Measurements from ENCODE around the gene PIP5K1A. TPM values are rescaled to one million over a fixed set of nuclear protein-coding genes. Genes with fewer than 3 reads are reported as not detected.

The PIP5K1A gene
- total and polyA plus RNA-seq, 9 of the 15 experiments (the other 6 are each of a cell fraction or from before 2014, with no cell fraction given): 1.9 to 42.4 (median 18.8) TPM

DNA sequence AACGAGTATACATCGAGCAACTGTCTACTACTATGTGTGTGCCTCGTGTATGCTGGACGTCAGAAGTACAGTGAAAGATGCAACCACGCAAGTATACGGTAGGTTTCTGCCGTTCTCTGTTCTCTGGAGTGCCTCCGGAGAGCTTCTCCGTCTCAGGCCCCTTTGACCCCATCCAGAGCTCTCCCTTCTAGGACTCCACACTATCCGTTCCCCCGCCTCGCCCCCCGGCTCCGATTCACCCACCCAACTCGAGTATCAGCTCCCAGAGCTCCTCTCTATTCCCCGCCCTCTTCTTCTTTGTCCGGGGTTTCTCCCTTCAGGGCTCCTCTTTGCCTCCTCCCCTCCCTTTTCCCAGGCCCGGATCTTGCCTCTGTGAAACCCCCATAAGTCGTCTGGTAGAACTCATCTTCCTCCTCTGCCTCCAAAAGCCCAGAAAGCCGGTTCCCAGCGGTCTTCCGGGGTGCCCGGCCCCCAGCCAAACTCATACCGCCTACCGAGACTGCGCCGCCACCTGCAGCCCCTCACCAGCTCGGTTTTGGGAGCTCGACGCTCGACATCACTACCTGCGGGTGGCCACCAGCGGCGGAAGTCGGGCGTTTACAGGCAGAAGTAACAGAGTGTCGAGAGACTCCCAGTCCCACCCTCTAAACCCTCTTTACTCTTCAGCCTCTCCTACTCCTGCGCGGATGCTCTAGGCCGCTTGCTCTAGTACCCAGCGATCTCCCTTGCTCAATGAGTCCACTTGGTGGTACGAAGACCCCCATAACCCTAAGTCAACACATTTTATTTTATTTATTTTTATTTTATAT is 8.5 kb upstream of the PIP5K1A start, which contains the start of gene VPS72 (continued):
- TF ChIP-seq, protein P1, sequence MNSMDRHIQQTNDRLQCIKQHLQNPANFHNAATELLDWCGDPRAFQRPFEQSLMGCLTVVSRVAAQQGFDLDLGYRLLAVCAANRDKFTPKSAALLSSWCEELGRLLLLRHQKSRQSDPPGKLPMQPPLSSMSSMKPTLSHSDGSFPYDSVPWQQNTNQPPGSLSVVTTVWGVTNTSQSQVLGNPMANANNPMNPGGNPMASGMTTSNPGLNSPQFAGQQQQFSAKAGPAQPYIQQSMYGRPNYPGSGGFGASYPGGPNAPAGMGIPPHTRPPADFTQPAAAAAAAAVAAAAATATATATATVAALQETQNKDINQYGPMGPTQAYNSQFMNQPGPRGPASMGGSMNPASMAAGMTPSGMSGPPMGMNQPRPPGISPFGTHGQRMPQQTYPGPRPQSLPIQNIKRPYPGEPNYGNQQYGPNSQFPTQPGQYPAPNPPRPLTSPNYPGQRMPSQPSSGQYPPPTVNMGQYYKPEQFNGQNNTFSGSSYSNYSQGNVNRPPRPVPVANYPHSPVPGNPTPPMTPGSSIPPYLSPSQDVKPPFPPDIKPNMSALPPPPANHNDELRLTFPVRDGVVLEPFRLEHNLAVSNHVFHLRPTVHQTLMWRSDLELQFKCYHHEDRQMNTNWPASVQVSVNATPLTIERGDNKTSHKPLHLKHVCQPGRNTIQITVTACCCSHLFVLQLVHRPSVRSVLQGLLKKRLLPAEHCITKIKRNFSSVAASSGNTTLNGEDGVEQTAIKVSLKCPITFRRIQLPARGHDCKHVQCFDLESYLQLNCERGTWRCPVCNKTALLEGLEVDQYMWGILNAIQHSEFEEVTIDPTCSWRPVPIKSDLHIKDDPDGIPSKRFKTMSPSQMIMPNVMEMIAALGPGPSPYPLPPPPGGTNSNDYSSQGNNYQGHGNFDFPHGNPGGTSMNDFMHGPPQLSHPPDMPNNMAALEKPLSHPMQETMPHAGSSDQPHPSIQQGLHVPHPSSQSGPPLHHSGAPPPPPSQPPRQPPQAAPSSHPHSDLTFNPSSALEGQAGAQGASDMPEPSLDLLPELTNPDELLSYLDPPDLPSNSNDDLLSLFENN (IDR thresholded peaks at IDR 0.05; ENCODE audit: low read depth in 2 of 2, low read length in 2 of 2): peak; percentile 44 to 98; a peak in 3 of 4 replicates
- TF ChIP-seq CEBPB (tag; IDR thresholded peaks at IDR 0.05): no peak
- no peak for TF ChIP-seq NR1H2 (CRISPR knock-in tag; IDR thresholded peaks at IDR 0.05)
- no peak for TF ChIP-seq FOXP1 (CRISPR knock-in tag; IDR thresholded peaks at IDR 0.05)
- TF ChIP-seq ZNF644 (tag; IDR thresholded peaks at IDR 0.05; ENCODE audit: low read depth): no peak
- TF ChIP-seq, protein P2, sequence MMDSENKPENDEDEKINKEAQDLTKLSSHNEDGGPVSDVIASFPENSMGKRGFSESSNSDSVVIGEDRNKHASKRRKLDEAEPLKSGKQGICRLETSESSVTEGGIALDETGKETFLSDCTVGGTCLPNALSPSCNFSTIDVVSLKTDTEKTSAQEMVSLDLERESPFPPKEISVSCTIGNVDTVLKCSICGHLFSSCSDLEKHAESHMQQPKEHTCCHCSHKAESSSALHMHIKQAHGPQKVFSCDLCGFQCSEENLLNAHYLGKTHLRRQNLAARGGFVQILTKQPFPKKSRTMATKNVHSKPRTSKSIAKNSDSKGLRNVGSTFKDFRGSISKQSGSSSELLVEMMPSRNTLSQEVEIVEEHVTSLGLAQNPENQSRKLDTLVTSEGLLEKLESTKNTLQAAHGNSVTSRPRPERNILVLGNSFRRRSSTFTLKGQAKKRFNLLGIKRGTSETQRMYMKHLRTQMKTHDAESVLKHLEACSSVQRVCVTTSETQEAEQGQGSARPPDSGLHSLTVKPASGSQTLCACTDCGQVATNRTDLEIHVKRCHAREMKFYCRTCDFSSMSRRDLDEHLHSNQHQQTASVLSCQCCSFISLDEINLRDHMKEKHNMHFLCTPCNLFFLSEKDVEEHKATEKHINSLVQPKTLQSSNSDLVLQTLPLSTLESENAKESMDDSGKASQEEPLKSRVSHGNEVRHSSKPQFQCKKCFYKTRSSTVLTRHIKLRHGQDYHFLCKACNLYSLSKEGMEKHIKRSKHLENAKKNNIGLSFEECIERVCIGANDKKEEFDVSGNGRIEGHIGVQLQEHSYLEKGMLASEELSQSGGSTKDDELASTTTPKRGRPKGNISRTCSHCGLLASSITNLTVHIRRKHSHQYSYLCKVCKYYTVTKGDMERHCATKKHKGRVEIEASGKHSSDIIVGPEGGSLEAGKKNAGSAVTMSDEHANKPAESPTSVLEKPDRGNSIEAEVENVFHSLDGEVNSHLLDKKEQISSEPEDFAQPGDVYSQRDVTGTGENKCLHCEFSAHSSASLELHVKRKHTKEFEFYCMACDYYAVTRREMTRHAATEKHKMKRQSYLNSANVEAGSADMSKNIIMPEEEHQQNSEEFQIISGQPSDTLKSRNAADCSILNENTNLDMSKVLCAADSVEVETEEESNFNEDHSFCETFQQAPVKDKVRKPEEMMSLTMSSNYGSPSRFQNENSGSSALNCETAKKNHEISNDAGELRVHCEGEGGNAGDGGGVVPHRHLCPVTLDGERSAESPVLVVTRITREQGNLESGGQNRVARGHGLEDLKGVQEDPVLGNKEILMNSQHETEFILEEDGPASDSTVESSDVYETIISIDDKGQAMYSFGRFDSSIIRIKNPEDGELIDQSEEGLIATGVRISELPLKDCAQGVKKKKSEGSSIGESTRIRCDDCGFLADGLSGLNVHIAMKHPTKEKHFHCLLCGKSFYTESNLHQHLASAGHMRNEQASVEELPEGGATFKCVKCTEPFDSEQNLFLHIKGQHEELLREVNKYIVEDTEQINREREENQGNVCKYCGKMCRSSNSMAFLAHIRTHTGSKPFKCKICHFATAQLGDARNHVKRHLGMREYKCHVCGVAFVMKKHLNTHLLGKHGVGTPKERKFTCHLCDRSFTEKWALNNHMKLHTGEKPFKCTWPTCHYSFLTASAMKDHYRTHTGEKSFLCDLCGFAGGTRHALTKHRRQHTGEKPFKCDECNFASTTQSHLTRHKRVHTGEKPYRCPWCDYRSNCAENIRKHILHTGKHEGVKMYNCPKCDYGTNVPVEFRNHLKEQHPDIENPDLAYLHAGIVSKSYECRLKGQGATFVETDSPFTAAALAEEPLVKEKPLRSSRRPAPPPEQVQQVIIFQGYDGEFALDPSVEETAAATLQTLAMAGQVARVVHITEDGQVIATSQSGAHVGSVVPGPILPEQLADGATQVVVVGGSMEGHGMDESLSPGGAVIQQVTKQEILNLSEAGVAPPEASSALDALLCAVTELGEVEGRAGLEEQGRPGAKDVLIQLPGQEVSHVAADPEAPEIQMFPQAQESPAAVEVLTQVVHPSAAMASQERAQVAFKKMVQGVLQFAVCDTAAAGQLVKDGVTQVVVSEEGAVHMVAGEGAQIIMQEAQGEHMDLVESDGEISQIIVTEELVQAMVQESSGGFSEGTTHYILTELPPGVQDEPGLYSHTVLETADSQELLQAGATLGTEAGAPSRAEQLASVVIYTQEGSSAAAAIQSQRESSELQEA (IDR thresholded peaks at IDR 0.05; ENCODE audit: low read depth): no peak
- no peak for TF ChIP-seq MTA2 (IDR thresholded peaks at IDR 0.05; ENCODE audit: low read depth)
- peak; percentile 91 for TF ChIP-seq KDM5B (IDR thresholded peaks at IDR 0.05; ENCODE audit: insufficient replicate concordance, low read depth, low read length)
- TF ChIP-seq CBX2 (IDR thresholded peaks at IDR 0.05; ENCODE audit: insufficient read depth, low read length, poor library complexity, severe bottlenecking): no peak
- 0 out of 2 replicates have a peak, but pooled peaks have one; percentile 13 for TF ChIP-seq JUN (IDR thresholded peaks at IDR 0.05; ENCODE audit: borderline replicate concordance, low read depth, low read length)
- TF ChIP-seq JUN (CRISPR knock-in tag; IDR thresholded peaks at IDR 0.05; ENCODE audit: borderline replicate concordance): no peak
- no peak for TF ChIP-seq MAFK (IDR thresholded peaks at IDR 0.05; ENCODE audit: low read length)
- no peak for TF ChIP-seq KAT8 (IDR thresholded peaks at IDR 0.05; ENCODE audit: low read depth)
- TF ChIP-seq ZC3H11A (IDR thresholded peaks at IDR 0.05; ENCODE audit: low read depth, low read length): no peak
- TF ChIP-seq SMAD1 (IDR thresholded peaks at IDR 0.05; ENCODE audit: low read depth, low read length, partially characterized antibody): peak; percentile 88

All from K562 (cell line).